SK-N-SH (cell line): ENCODE data around the gene BRD9. TPM values are rescaled to one million over a fixed set of nuclear protein-coding genes. Genes with fewer than 3 reads are reported as not detected.
"Not testable (repeated sequence)": the region's sequence is repeated elsewhere in the genome, so short reads cannot be mapped to it uniquely, and the experiment has no call there.

Experiments
- CTCF ChIA-PET: fragments of 300-600, 350-600 bp; formaldehyde crosslinking; extraction: SDS; loops from one replicate; lab custom pipeline; 2021; lab: Yijun Ruan, JAX
- POLR2A ChIA-PET: fragments of 350-600 bp; sonication (Branson Sonifier 250); formaldehyde crosslinking; extraction: SDS; loops from one replicate; lab custom pipeline; 2020; ENCODE audit warnings: antibody characterized with exemption, inconsistent platforms; lab: Yijun Ruan, JAX
- DNase-seq: peaks from one replicate; pipeline ENCODE4 v3.0.0; 2012
- H2AFZ ChIP-seq: fragments of 200-600 bp; sonication (generic); 2 replicates; pipeline ENCODE4 v1.8.1; 2016; ENCODE audit warnings: antibody characterized with exemption, mild to moderate bottlenecking, low read depth
- H3F3A ChIP-seq: fragments of 200-600 bp; sonication (generic); replicated peaks from 2 replicates; pipeline ENCODE3; 2016; ENCODE audit warnings: antibody characterized with exemption, mild to moderate bottlenecking; ENCODE audit not compliant: insufficient read depth
- H3K27ac ChIP-seq, 2 experiments: fragments of 200-500 bp in 1 of 2; fragments of 200-600 bp in 1 of 2; sonication (Bioruptor generic) in 1 of 2; sonication (generic), shearing (Covaris generic) in 1 of 2; 2 replicates each; pipeline versions ENCODE4 v1.5.1 to v1.6.1; 2014 to 2016; ENCODE audit warnings: low read depth in 2 of 2, inconsistent platforms in 1 of 2, low read length in 1 of 2, mild to moderate bottlenecking in 1 of 2, mixed read lengths in 1 of 2
- H3K27me3 ChIP-seq: fragments of 200-600 bp; sonication (generic), shearing (Covaris generic); 2 replicates; pipeline ENCODE4 v1.6.1; 2016; ENCODE audit warnings: mixed run types; ENCODE audit not compliant: insufficient read depth
- H3K36me3 ChIP-seq, 2 experiments: fragments of 200-500 bp in 1 of 2; fragments of 200-600 bp in 1 of 2; sonication (Bioruptor generic) in 1 of 2; sonication (generic) in 1 of 2; replicated peaks in 1 of 2; 2 replicates each; pipeline versions ENCODE3 to v1.5.1; 2014 to 2016; ENCODE audit warnings: low read length in 1 of 2, mild to moderate bottlenecking in 1 of 2; ENCODE audit not compliant: insufficient read depth in 2 of 2, control insufficient read depth in 1 of 2
- H3K4me1 ChIP-seq, 2 experiments: fragments of 200-500 bp in 1 of 2; fragments of 200-600 bp in 1 of 2; sonication (Bioruptor generic) in 1 of 2; sonication (generic), shearing (Covaris generic) in 1 of 2; 2 replicates each; pipeline versions ENCODE4 v1.5.1 to v1.6.1; 2014 to 2016; ENCODE audit warnings: low read depth in 1 of 2, low read length in 1 of 2, mixed run types in 1 of 2; ENCODE audit not compliant: insufficient read depth in 2 of 2, control insufficient read depth in 1 of 2
- H3K4me2 ChIP-seq: fragments of 200-600 bp; sonication (generic), shearing (Covaris generic); 2 replicates; pipeline ENCODE4 v1.6.1; 2017; ENCODE audit warnings: mixed run types
- H3K4me3 ChIP-seq, 2 experiments: fragments of 200-500 bp in 1 of 2; fragments of 200-600 bp in 1 of 2; sonication (Bioruptor generic) in 1 of 2; sonication (generic), shearing (Covaris generic) in 1 of 2; 2 replicates each; pipeline versions ENCODE4 v1.5.1 to v1.8.1; 2014 to 2016; ENCODE audit warnings: low read depth in 2 of 2, inconsistent platforms in 1 of 2, low read length in 1 of 2, mild to moderate bottlenecking in 1 of 2, mixed read lengths in 1 of 2, moderate library complexity in 1 of 2
- H3K79me2 ChIP-seq: fragments of 200-600 bp; sonication (generic); 2 replicates; pipeline ENCODE4 v1.8.1; 2017; ENCODE audit warnings: mild to moderate bottlenecking; ENCODE audit not compliant: insufficient read depth
- H3K9ac ChIP-seq: fragments of 200-600 bp; sonication (generic); 2 replicates; pipeline ENCODE4 v1.6.1; 2017; ENCODE audit warnings: mixed run types
- H3K9me2 ChIP-seq: fragments of 200-600 bp; sonication (generic); 2 replicates; pipeline ENCODE4 v1.6.1; 2017; ENCODE audit warnings: mixed run types
- H3K9me3 ChIP-seq: fragments of 200-600 bp; sonication (generic); 2 replicates; pipeline ENCODE4 v1.6.1; 2017; ENCODE audit warnings: mixed run types, mild to moderate bottlenecking, moderate library complexity
- H4K20me1 ChIP-seq: fragments of 200-600 bp; sonication (generic); 2 replicates; pipeline ENCODE4 v1.6.1; 2017; ENCODE audit warnings: mild to moderate bottlenecking, mixed run types; ENCODE audit not compliant: insufficient read depth
- EP300 ChIP-seq, 2 experiments: IDR thresholded peaks; 2 replicates each; pipeline versions ENCODE4 v1.4.0 to v1.6.1; 2012; ENCODE audit warnings: borderline replicate concordance in 1 of 2, low read depth in 1 of 2, low read length in 1 of 2
- RXRA ChIP-seq: IDR thresholded peaks from 2 replicates; pipeline ENCODE4 v1.4.0; 2012; ENCODE audit warnings: low read depth, mild to moderate bottlenecking, borderline replicate concordance
- TAF1 ChIP-seq: IDR thresholded peaks from 2 replicates; pipeline ENCODE4 v1.6.1; 2012; ENCODE audit warnings: low read depth, mild to moderate bottlenecking, low read length, moderate library complexity, borderline replicate concordance
- WGBS: methylation state at CpG from one replicate; pipeline ENCODE4 v1.1.6; 2017; ENCODE audit warnings: low lambda C conversion rate; 5-methylcytosine and 5-hydroxymethylcytosine counted together
- polyA plus RNA-seq, 3 experiments: library from polyadenylated mRNA; depleted of rRNA; stranded (reverse); fragments of >200 nt; gene quantifications; 2 replicates each; pipeline ENCODE4 v1.2.3, GENCODE V29; 2012

Gene BRD9
- polyA plus RNA-seq, 1 of the 3 experiments (the other 2 are of a cell fraction), result 19.5 TPM

- H3K36me3 ChIP-seq, result no peaks in the 10 kb centered on the region
- no peaks in the 10 kb centered on the region for H3F3A ChIP-seq
- no peaks in the 10 kb centered on the region for H4K20me1 ChIP-seq
- H3K27ac ChIP-seq, result no peak overlapping the region
- no peak overlapping the region for H3K9ac ChIP-seq
- no peak for DNase-seq
- no peak for TF ChIP-seq EP300 (IDR thresholded peaks at IDR 0.05; ENCODE audit: borderline replicate concordance in 1 of 2, low read depth in 1 of 2, low read length in 1 of 2)
- no peak overlapping the region for H2AFZ ChIP-seq
- WGBS, result 20% methylated on average over 23 of the region's 32 CpGs
- H3K4me3 ChIP-seq, result no peak overlapping the region
- no peaks in the 10 kb centered on the region for H3K9me2 ChIP-seq
- H3K4me1 ChIP-seq, result peaks cover 0 to 9% of the 10 kb centered on the region in 2 experiments; a peak in 1 of 4 replicates
- ChIA-PET POLR2A (no interaction called here), CTCF (no interaction called here)
- H3K79me2 ChIP-seq, result no peaks in the 10 kb centered on the region
- H3K27me3 ChIP-seq, result peaks cover 49% of the 10 kb centered on the region
- H3K9me3 ChIP-seq, result no peaks in the 10 kb centered on the region
- H3K4me2 ChIP-seq, result no peak overlapping the region
These were observed 37.4 kb downstream of the BRD9 start for GRCh38 chr5:854966-855743.

GRCh38 chr5:854217-854616 lies 38.4 kb downstream of the BRD9 start:
- TF ChIP-seq RXRA, result no peak
- no peak for TF ChIP-seq TAF1
- POLR2A ChIA-PET, result no interaction called here
- no peaks in the 10 kb centered on the region for H3K79me2 ChIP-seq

DNA sequence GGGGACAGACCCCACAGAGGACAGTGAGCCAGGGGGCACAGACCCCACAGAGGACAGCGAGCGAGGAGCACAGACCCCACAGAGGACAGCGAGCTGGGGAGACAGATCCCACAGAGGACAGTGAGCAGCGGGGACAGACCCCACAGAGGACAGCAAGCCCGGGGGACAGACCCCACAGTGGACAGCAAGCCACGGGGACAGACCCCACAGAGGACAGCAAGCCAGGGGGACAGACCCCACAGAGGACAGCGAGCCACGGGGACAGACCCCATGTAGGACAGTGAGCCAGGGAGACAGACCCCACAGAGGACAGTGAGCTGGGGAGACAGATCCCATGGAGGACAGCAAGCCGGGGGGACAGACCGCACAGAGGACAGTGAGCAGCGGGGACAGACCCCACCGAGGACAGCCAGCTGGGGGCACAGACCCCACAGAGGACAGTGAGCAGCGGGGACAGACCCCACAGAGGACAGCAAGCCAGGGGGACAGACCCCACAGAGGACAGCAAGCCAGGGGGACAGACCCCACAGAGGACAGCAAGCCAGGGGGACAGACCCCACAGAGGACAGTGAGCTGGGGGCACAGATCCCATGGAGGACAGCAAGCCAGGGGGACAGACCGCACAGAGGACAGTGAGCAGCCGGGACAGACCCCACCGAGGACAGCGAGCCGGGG lies 39.0 kb downstream of the BRD9 start:
- H2AFZ ChIP-seq, H3K9me2 ChIP-seq, H3K27ac ChIP-seq, POLR2A ChIA-PET, H3K9me3 ChIP-seq, H3F3A ChIP-seq, H3K4me2 ChIP-seq, H3K9ac ChIP-seq, H3K4me3 ChIP-seq, H4K20me1 ChIP-seq, H3K79me2 ChIP-seq, H3K36me3 ChIP-seq, DNase-seq, CTCF ChIA-PET: not testable (repeated sequence)
- WGBS, result 35% methylated on average over 12 of the region's 18 CpGs
- peaks cover 0 to 13% of the 10 kb centered on the region in 2 experiments; a peak in 1 of 4 replicates for H3K4me1 ChIP-seq
- peaks cover 55% of the 10 kb centered on the region for H3K27me3 ChIP-seq

More at GRCh38 chr5:854217-854616, 38.4 kb downstream of the BRD9 start:
- Histone ChIP-seq H3K9me2 (no peaks in the 10 kb centered on the region), H3K27ac (no peak overlapping the region), H2AFZ (no peak overlapping the region), H3K4me3 (no peak overlapping the region), H3K27me3 (peaks cover 55% of the 10 kb centered on the region), H3K4me2 (no peak overlapping the region), H3K4me1 (peaks cover 0 to 13% of the 10 kb centered on the region in 2 experiments; a peak in 1 of 4 replicates), H3F3A (no peaks in the 10 kb centered on the region), H3K9me3 (no peaks in the 10 kb centered on the region), H3K36me3 (no peaks in the 10 kb centered on the region), H3K9ac (no peak overlapping the region), H4K20me1 (no peaks in the 10 kb centered on the region)
- no peak for DNase-seq
- CTCF ChIA-PET, result no interaction called here
- 17% methylated on average over 11 of the region's 13 CpGs for WGBS
